ENCODE measurements around the gene HBA1. TPM values are rescaled to one million over a fixed set of nuclear protein-coding genes. Genes with fewer than 3 reads are reported as not detected.
A peak's percentile ranks its signal among the peaks of the same experiment; 100 is the strongest.
"Not testable (repeated sequence)": the region's sequence is repeated elsewhere in the genome, so short reads cannot be mapped to it uniquely, and the experiment has no call there.

Gene HBA1
- total and polyA plus RNA-seq, 2 of the 8 experiments (the other 6 are each of a cell fraction or from before 2014, with no cell fraction given), result 2.3 TPM

DNA sequence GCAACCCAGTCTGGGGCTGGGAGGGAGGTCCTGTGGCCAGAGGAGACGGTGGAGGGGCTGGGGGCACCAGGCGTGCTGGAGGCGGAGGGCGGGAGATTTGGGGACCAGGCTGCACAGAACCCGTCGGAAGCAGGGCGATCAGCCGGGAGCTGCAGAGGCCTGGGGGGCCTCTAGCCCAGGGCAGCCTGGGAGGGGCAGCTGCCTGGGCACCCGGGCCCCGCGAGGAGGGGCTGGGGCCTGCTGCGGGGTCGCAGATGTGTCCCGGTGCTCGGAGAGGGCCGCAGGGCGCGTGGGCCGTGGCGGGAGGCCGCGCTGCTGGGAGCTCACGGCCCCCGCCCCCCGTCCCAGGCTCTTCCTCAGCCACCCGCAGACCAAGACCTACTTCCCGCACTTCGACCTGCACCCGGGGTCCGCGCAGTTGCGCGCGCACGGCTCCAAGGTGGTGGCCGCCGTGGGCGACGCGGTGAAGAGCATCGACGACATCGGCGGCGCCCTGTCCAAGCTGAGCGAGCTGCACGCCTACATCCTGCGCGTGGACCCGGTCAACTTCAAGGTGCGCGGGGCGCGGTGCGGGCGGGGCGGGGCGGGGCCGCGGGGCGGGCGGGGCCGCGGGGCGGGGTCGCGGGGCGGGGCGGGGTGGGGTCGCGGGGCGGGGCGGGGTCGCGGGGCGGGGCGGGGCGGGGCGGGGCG lies 12.2 kb upstream of the HBA1 start:
- FAIRE-seq; H3K79me2 ChIP-seq (ENCODE audit: control insufficient read depth in 1 of 2, insufficient read depth in 2 of 2, low read length in 2 of 2); H4K20me1 ChIP-seq (replicated peaks in 1 of 2; ENCODE audit: control insufficient read depth in 1 of 2, insufficient read depth in 2 of 2, low read length in 2 of 2); H2BK12ac ChIP-seq (ENCODE audit: low read depth, low read length); H4K91ac ChIP-seq (replicated peaks; ENCODE audit: insufficient read length, low read length); H3K56ac ChIP-seq (replicated peaks; ENCODE audit: insufficient read length, low read depth, low read length); H3K4ac ChIP-seq (replicated peaks; ENCODE audit: insufficient read length, low read depth, low read length); H2BK15ac ChIP-seq (ENCODE audit: low read length); H2BK20ac ChIP-seq (ENCODE audit: low read length); H2AFZ ChIP-seq (ENCODE audit: low read length); H3K18ac ChIP-seq (ENCODE audit: extremely low read depth, low read length); H3K9ac ChIP-seq (replicated peaks in 1 of 4; ENCODE audit: extremely low read depth in 1 of 4, low read depth in 3 of 4, low read length in 3 of 4); H2BK120ac ChIP-seq (replicated peaks; ENCODE audit: low read depth, low read length); H3K9me3 ChIP-seq (ENCODE audit: insufficient read depth in 2 of 2, low read depth in 1 of 2, low read length in 1 of 2); H3K27ac ChIP-seq (ENCODE audit: low read depth, low read length); H3K23ac ChIP-seq (ENCODE audit: insufficient read length); H4K5ac ChIP-seq (ENCODE audit: insufficient read length, low read depth, low read length); H3K36me3 ChIP-seq (ENCODE audit: control insufficient read depth in 2 of 4, insufficient read depth in 4 of 4, low read length in 3 of 4); H3K79me1 ChIP-seq (ENCODE audit: low read depth, low read length); DNase-seq (ENCODE audit: low read depth in 1 of 2, low spot score in 2 of 2); H3K14ac ChIP-seq (ENCODE audit: insufficient read length); H3K23me2 ChIP-seq (ENCODE audit: low read depth, low read length); H4K8ac ChIP-seq (ENCODE audit: extremely low read depth, insufficient read depth, low read length); H2BK5ac ChIP-seq (ENCODE audit: low read depth, low read length); H2AK5ac ChIP-seq (ENCODE audit: low read depth, low read length); H3K4me3 ChIP-seq (ENCODE audit: extremely low read depth in 1 of 4, insufficient read depth in 2 of 4, low read depth in 3 of 4, low read length in 4 of 4): not testable (repeated sequence)
- H3K27me3 ChIP-seq (replicated peaks in 1 of 4; ENCODE audit: control insufficient read depth in 3 of 4, extremely low read depth in 1 of 4, insufficient read depth in 3 of 4, low read length in 3 of 4), result peaks cover 33 to 52% (median 51%) of the 10 kb centered on the region in 4 experiments
- ChIA-PET CTCF (ENCODE audit: partially characterized antibody) (interaction anchor here (1.1 kb wide), 2 partner anchors 16 to 17 kb away, joined by 3 to 5 read pairs; partner anchors contain the start of gene HBQ1), POLR2A (ENCODE audit: partially characterized antibody) (interaction anchor here (5.0 kb wide), 1 partner anchor 17 kb away, joined by 29 read pairs; the partner anchor contains the start of gene HBQ1)
- peak overlapping the region in 1 of 2 experiments; percentile 64; a peak in 1 of 4 replicates for H3K4me2 ChIP-seq (ENCODE audit: insufficient read depth in 1 of 2, low read depth in 2 of 2, low read length in 2 of 2)
- no CpG with 5 or more reads among the region's 80 CpGs for WGBS, 2 experiments (ENCODE audit: extremely low coverage in 1 of 2, insufficient coverage in 1 of 2, insufficient read length in 1 of 2, insufficient replicate concordance in 2 of 2, low coverage in 1 of 2, low lambda C conversion rate in 2 of 2, missing lambda C conversion rate in 1 of 2)
- H3K4me1 ChIP-seq (replicated peaks in 1 of 4; ENCODE audit: control insufficient read depth in 3 of 4, insufficient read depth in 4 of 4, low read length in 3 of 4), result peaks cover 0 to 18% (median 16%) of the 10 kb centered on the region in 4 experiments; a peak in 6 of 7 replicates
